HTR-8/SVneo (cell line): ENCODE measurements around the gene DGKH.
"Not testable (repeated sequence)": the region's sequence is repeated elsewhere in the genome, so short reads cannot be mapped to it uniquely, and the experiment has no call there.

Source experiments
- DNase-seq: peaks from one replicate; pipeline ENCODE4 v3.0.0; 2011; ENCODE audit warnings: low spot score, mixed read lengths; ENCODE audit not compliant: insufficient read length
- FAIRE-seq: peaks from 2 replicates; lab custom pipeline; 2011; peaks lifted over from hg19 to GRCh38; lab: Jason Lieb, UNC

DGKH gene

DNA sequence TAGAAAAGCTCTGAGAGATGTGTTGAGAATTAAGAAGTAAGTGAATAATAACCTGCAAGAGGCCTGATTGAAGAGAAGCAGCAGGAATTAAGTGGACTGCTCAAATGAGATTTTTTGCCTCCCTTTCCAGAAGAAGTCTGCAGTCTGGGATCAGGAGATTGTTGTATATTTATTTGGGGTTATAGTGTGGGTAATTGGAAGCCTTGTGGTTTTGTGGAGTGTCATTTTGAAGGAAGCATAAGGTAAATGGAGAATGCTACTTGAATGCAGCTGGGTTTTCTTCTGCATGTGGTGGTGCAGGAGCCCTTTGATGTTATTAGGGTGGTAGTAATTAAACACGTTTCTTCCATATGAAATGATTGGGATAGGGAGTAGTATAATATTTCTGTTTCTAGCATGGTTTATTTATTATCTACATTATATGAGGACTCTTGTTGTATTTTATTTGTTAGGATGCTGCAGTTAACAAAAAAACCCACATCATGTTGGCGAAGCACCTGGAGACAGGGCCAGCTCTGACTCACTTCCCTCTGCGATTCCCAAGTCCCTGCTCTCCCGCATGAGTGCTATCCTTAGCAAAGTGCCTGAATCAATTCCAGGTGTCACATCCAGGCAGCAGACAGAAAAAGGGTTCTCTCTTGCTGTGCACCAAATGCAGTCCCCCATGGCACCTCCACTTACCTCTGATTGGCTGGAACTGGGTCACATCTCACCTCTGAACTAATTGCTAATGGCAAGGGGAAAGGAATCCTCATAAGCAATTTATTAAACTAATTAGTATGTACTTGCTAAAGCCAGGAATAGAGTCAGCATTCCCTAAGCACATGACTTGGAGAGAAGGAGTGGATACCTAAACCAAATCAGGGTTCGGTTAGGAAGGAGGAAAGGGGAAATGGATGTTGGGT is 54.8 kb downstream of the DGKH start:
- no peak for DNase-seq
- no peak for FAIRE-seq

- FAIRE-seq (no peak), DNase-seq (no peak)
These were observed 58.5 kb downstream of the DGKH start for GRCh38 chr13:42106998-42107397.

- FAIRE-seq (no peak), DNase-seq (no peak)
These were observed 59.0 kb downstream of the DGKH start for GRCh38 chr13:42107421-42107820.

- FAIRE-seq (no peak), DNase-seq (no peak)
These were observed 59.8 kb downstream of the DGKH start for GRCh38 chr13:42108217-42108616.

DNA sequence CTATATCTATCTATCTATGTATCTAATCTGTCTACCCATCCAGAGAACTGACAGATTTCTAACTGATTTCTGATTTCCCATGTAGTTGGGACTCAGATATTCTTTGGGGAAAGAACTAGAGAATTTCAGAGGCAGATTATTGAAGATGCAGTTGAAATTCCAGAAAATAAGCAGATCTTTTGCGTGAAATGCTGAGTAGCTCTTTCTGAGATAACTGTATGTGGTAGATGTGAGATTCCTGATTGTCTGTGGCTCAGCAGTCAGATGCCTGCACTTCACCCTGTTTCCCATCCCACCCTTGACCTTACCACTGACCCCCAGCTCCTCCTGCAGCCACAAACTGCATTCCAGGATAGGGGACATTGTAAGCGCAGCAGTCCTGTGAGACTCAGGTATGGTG is 61.5 kb downstream of the DGKH start:
- DNase-seq (no peak), FAIRE-seq (no peak)

DNA sequence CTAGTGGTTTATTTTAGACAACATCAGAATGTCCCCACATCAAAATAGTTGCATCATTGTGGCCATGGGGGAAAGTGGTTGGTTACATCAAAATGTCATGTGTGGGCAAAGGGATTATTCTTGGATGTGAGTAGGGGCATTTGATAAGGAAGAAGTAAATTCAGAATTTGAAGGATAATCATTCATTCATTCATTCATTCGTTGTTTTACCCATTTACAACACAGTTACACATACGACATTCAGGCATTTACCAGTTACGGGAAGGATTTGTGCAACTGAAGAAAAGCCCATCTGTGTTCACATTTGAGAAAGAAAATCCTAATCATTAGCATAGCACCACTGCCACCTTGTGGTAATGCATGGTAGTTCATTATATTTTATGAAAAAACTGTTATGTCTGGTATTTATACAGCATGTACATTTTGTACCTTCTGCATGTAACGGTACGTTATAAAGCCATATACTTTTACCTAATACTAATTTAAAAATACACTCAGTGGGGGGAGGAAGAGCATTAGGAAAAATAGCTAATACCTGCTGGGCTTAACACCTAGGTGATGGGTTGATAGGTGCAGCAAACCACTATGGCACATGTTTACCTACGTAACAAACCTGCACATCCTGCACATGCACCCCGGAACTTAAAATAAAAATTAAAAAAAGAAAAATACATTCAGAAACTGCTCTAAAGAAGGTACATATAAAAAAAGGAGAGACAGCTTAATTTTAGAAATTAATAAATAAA is 62.1 kb downstream of the DGKH start:
- no peak for FAIRE-seq
- DNase-seq, result peak; percentile 27

DNA sequence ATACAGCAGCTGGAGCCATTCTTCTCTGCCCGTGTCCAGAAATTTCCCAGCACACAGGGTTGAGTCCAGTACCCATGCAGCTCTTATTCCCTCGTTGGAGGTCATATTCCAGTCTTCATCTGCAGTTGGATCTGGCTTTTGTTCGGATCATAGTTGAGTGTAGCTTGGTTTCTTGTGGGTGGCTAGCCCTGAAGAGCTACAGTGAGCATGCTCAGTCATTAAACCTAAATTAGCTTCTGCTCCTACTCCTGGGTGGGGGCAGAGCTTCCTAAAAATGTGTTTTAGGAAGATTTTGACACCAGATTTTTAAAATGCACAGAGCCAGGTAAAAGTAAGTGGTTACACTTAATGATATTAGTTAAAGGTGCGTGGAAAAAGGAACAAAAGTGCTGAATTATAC is 64.4 kb downstream of the DGKH start:
- FAIRE-seq (no peak), DNase-seq (no peak)

DNA sequence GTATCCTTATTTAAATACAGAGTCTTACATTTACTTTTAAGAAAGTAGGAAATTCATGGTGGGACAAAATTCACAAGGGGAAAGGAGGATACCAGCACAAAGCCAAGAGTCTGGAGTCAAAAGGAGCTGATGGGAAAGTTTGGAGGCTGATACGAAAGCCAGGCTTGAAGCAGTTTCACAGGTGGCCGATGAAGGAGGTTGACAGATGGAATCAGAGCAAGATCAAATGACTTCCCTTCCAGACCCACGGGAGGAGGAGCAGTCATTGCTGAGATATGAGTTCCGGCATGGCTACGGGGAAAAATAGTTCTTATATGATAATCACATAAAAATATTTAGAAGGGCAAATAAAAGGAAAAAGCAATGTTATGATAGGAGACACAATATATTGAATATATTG is 65.0 kb downstream of the DGKH start:
- no peak for FAIRE-seq
- no peak for DNase-seq

GRCh38 chr13:42114278-42114677 is 65.8 kb downstream of the DGKH start:
- FAIRE-seq, result no peak
- DNase-seq, result no peak

GRCh38 chr13:42114912-42115311 is 66.5 kb downstream of the DGKH start:
- FAIRE-seq, result no peak

GRCh38 chr13:42116225-42116624 is 67.8 kb downstream of the DGKH start:
- no peak for FAIRE-seq

More at GRCh38 chr13:42114912-42115311, 66.5 kb downstream of the DGKH start:
- no peak for DNase-seq

GRCh38 chr13:42119041-42119440 is 70.6 kb downstream of the DGKH start:
- no peak for FAIRE-seq

More at GRCh38 chr13:42116225-42116624, 67.8 kb downstream of the DGKH start:
- DNase-seq, result no peak

DNA sequence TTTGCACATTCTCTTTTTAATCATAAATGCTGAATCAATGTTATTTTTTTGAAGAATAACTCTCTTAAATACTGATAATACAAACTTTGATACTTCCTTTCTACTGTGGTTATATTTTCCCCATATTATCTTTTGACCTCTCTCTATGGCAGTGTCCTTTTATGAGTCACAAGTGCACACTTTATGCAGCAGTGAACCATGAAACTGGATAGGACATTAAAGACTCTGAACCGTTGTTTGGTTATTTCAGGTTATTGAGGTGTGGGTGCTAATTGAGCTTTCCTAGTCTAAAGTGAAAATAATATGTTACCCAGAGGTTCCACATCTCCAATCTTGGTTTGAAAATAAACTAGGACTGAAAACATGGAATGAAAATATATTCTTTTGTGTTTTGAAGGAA is 71.4 kb downstream of the DGKH start:
- DNase-seq, result no peak
- no peak for FAIRE-seq

More at GRCh38 chr13:42119041-42119440, 70.6 kb downstream of the DGKH start:
- DNase-seq, result no peak

GRCh38 chr13:42123600-42123999 is 75.2 kb downstream of the DGKH start:
- DNase-seq (no peak), FAIRE-seq (no peak)

GRCh38 chr13:42125046-42125445 is 76.6 kb downstream of the DGKH start:
- DNase-seq (no peak), FAIRE-seq (no peak)

DNA sequence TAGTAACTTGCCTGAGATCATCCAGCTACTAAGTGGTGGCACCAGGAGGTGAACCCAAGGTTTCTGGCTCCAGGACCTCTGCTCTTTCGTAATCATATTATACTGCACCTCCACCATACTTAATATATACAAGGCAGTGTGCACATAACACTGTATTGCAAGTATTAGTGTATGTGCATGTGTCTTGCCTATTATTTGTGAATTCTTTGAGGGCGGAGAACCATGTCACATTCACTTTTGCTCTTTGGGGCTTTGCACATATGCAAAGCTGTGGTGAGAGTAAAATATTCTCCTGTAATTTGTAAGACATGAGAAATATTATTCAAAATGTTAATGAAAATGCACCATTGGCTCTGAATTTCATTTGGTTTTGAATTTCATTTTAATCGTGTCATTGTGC is 78.6 kb downstream of the DGKH start:
- FAIRE-seq (no peak), DNase-seq (no peak)

DNA sequence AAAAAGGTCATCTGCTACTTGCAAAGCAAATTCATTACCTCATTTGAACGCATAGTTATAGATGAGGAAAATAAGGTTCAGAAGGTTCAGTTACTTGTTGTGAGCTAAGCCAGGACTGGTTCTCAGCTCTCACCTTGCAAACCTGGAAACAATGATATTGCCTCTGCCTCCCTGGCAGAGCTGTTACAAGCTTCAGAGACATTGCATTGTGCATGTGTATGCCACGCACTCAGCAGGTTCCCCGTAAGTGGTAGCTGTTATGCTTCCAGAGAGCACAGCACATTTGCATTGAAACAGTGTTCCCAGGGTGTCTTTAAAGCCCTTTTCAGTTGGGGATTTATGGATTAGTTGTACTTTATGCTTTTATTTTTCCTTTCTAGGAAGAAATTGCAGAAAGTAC is 80.6 kb downstream of the DGKH start:
- FAIRE-seq (no peak), DNase-seq (no peak)

GRCh38 chr13:42136518-42136917 is 88.1 kb downstream of the DGKH start:
- DNase-seq (no peak), FAIRE-seq (no peak)

DNA sequence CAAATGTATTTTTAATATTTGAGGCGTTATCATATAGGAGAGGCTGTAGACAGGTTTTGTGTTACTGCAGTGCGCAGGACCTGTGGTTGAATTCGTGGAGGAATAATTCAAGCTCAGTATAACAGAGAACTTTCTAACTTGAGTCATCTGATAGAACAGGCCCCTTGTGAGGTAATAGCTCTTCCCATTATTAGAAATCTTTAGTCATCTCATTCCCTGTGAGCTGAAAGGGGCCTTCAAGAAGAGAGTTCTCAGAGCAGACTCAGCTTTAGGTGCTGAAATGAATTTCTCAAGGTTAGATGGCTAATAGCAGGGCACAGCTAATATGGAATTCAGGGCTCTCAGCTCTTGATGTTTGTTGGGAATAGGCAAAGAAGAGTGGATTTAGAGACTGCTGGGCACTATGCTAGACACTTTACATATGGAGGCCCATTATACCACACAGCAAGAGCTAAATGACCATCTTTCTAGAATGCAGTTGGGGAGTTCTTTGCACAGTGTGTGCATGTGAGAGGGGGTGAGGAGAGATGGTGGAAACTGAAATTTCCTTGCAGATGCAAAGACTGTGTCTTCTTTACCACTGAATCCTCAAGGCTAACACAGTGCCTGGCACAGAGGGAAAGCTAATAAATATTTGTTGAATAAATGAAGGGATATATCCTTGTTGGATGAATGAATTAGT is 89.5 kb downstream of the DGKH start:
- DNase-seq (no peak), FAIRE-seq (no peak)

DNA sequence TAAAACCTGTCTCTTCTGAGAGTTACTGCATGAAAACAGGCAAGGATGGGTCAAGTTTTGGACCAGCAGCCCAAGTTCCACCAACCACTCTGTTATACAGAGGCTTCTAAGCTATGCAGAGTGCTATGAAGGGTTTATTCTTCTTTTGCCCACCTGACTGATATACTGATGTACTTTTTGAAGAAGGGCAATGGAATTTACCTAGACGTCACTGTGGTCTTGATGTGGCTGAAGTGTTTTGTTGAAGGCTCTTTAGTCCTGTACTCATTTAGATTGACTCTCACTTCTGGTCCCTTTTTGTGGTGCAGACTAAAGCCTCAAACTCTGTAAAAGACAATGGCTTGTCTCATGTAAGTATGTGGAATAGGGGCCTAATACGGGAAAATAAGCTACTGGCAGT is 92.0 kb downstream of the DGKH start:
- no peak for FAIRE-seq

DNA sequence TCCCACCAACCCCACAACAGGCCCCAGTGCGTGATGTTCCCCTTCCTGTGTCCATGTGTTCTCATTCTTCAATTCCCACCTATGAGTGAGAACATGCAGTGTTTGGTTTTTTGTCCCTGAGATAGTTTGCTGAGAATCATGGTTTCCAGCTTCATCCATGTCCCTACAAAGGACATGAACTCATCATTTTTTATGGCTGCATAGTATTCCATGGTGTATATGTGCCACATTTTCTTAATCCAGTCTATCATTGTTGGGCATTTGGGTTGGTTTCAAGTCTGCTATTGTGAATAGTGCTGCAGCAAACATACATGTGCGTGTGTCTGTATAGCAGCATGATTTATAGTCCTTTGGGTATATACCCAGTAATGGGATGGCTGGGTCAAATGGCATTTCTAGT is 92.6 kb downstream of the DGKH start:
- DNase-seq, FAIRE-seq: not testable (repeated sequence)

More for the DNA sequence above, 92.0 kb downstream of the DGKH start:
- no peak for DNase-seq
